Mucosa of rectum (tissue), 2 donors: Measurements from ENCODE around the gene EFCC1.

ENCODE experiments used
- H3K27ac ChIP-seq, 2 donors: one replicate each; pipeline ENCODE4 v1.7.0; 2013; ENCODE audit warnings: inconsistent platforms in 2 of 2, low read depth in 2 of 2, low read length in 2 of 2
- H3K27me3 ChIP-seq, 2 donors: one replicate each; pipeline ENCODE4 v1.7.0; 2013; ENCODE audit warnings: low read length in 2 of 2; ENCODE audit not compliant: control insufficient read depth in 2 of 2, insufficient read depth in 2 of 2
- H3K36me3 ChIP-seq, 2 donors: one replicate each; pipeline ENCODE4 v1.7.0; 2013; ENCODE audit warnings: low read length in 2 of 2; ENCODE audit not compliant: control insufficient read depth in 2 of 2, insufficient read depth in 2 of 2
- H3K4me1 ChIP-seq, 2 donors: one replicate each; pipeline ENCODE4 v1.7.0; 2013; ENCODE audit warnings: low read length in 2 of 2, mild to moderate bottlenecking in 1 of 2; ENCODE audit not compliant: control insufficient read depth in 2 of 2, insufficient read depth in 2 of 2
- H3K4me3 ChIP-seq, 2 donors: one replicate each; pipeline ENCODE4 v1.7.0; 2013; ENCODE audit warnings: low read length in 2 of 2
- H3K9ac ChIP-seq, 2 donors: one replicate each; pipeline ENCODE4 v1.7.0; 2013; ENCODE audit warnings: low read length in 2 of 2, low read depth in 1 of 2, mild to moderate bottlenecking in 1 of 2
- H3K9me3 ChIP-seq, 2 donors: one replicate each; pipeline ENCODE4 v1.7.0; 2013; ENCODE audit warnings: low read length in 2 of 2; ENCODE audit not compliant: control insufficient read depth in 2 of 2
- donor health status: healthy.
- donor health status: Normal muscosa, but diverticular disease.

Gene EFCC1

GRCh38 chr3:129051871-129052340, 50.8 kb downstream of the EFCC1 start:
- peaks cover 0 to 3% of the 10 kb centered on the region in 2 donors for H3K36me3 ChIP-seq
- H3K9me3 ChIP-seq = no peaks in the 10 kb centered on the region
- peaks cover 45 to 61% of the 10 kb centered on the region in 2 donors for H3K4me1 ChIP-seq
- H3K4me3 ChIP-seq = peak overlapping the region; percentile 5 to 38
- H3K9ac ChIP-seq = peak overlapping the region; percentile 15 to 60
- peak overlapping the region; percentile 86 to 95 for H3K27ac ChIP-seq
- no peaks in the 10 kb centered on the region for H3K27me3 ChIP-seq

GRCh38 chr3:129052675-129053074, 51.6 kb downstream of the EFCC1 start:
- Histone ChIP-seq H3K9ac (peak overlapping the region; percentile 60 to 76), H3K27ac (peak overlapping the region; percentile 86 to 95), H3K4me1 (peaks cover 47 to 65% of the 10 kb centered on the region in 2 donors), H3K4me3 (no peak overlapping the region), H3K27me3 (no peaks in the 10 kb centered on the region), H3K36me3 (no peaks in the 10 kb centered on the region), H3K9me3 (no peaks in the 10 kb centered on the region)

- Histone ChIP-seq H3K36me3 (no peaks in the 10 kb centered on the region), H3K27ac (peak overlapping the region; percentile 86 to 95), H3K4me1 (peaks cover 61 to 83% of the 10 kb centered on the region in 2 donors), H3K4me3 (no peak overlapping the region), H3K9ac (peak overlapping the region in 1 of 2 donors; percentile 76), H3K9me3 (no peaks in the 10 kb centered on the region), H3K27me3 (no peaks in the 10 kb centered on the region)
Measured at GRCh38 chr3:129054605-129055104, 53.6 kb downstream of the EFCC1 start.

GRCh38 chr3:129056451-129057173, 55.5 kb downstream of the EFCC1 start:
- H3K9me3 ChIP-seq = no peaks in the 10 kb centered on the region
- H3K27me3 ChIP-seq = no peaks in the 10 kb centered on the region
- H3K9ac ChIP-seq = peak overlapping the region; percentile 57 to 65
- H3K4me1 ChIP-seq = peaks cover 59 to 72% of the 10 kb centered on the region in 2 donors
- peak overlapping the region; percentile 71 to 78 for H3K27ac ChIP-seq
- no peaks in the 10 kb centered on the region for H3K36me3 ChIP-seq
- H3K4me3 ChIP-seq = no peak overlapping the region

- H3K4me1 ChIP-seq = peaks cover 54 to 69% of the 10 kb centered on the region in 2 donors
- no peaks in the 10 kb centered on the region for H3K9me3 ChIP-seq
- no peaks in the 10 kb centered on the region for H3K36me3 ChIP-seq
- peak overlapping the region in 1 of 2 donors; percentile 26 for H3K9ac ChIP-seq
- no peak overlapping the region for H3K4me3 ChIP-seq
- peak overlapping the region; percentile 71 to 78 for H3K27ac ChIP-seq
- H3K27me3 ChIP-seq = no peaks in the 10 kb centered on the region
Measured at GRCh38 chr3:129057249-129057648, 56.1 kb downstream of the EFCC1 start.

- H3K4me3 ChIP-seq = no peak overlapping the region
- peak overlapping the region in 1 of 2 donors; percentile 26 for H3K9ac ChIP-seq
- H3K36me3 ChIP-seq = no peaks in the 10 kb centered on the region
- H3K9me3 ChIP-seq = no peaks in the 10 kb centered on the region
- peaks cover 47 to 67% of the 10 kb centered on the region in 2 donors for H3K4me1 ChIP-seq
- H3K27me3 ChIP-seq = no peaks in the 10 kb centered on the region
- H3K27ac ChIP-seq = peak overlapping the region; percentile 56 to 62
Measured at GRCh38 chr3:129058441-129059200, 57.5 kb downstream of the EFCC1 start.

- Histone ChIP-seq H3K36me3 (no peaks in the 10 kb centered on the region), H3K9ac (no peak overlapping the region), H3K4me3 (no peak overlapping the region), H3K4me1 (peaks cover 50 to 67% of the 10 kb centered on the region in 2 donors), H3K27me3 (no peaks in the 10 kb centered on the region), H3K9me3 (no peaks in the 10 kb centered on the region), H3K27ac (peak overlapping the region; percentile 52 to 58)
Measured at GRCh38 chr3:129059311-129059958, 58.3 kb downstream of the EFCC1 start.

- Histone ChIP-seq H3K4me3 (no peak within 1 kb of the TSS), H3K36me3 (no peaks in the 10 kb centered on the region), H3K27ac (no peak within 1 kb of the TSS), H3K27me3 (no peaks in the 10 kb centered on the region), H3K9me3 (no peaks in the 10 kb centered on the region), H3K4me1 (peaks cover 55 to 69% of the 10 kb centered on the region in 2 donors), H3K9ac (peak within 1 kb of the TSS in 1 of 2 donors; percentile 9)
Measured at GRCh38 chr3:129060276-129061022, 59.3 kb downstream of the EFCC1 start, which contains the start of gene GP9. GP9 (plus strand) TSS chr3:129060779; CDS start chr3:129061740, 961 bp downstream.
